Measurements from ENCODE around the gene GPR150. TPM values are rescaled to one million over a fixed set of nuclear protein-coding genes. Genes with fewer than 3 reads are reported as not detected.

GPR150 gene
- total RNA-seq, 3 donors from 2014 or later: 0.28 to 0.49 (median 0.41) TPM

GRCh38 chr5:95655575-95655974 is 35.7 kb downstream of the GPR150 start:
- ATAC-seq (no peak), DNase-seq (no peak)
- no peaks in the 10 kb centered on the region for H3K4me1 ChIP-seq (ENCODE audit: low read depth)
- H3K4me3 ChIP-seq: no peak overlapping the region
- no peaks in the 10 kb centered on the region for H3K9me3 ChIP-seq
- no peaks in the 10 kb centered on the region for H3K36me3 ChIP-seq (ENCODE audit: low read depth)
- TF ChIP-seq CTCF (IDR thresholded peaks at IDR 0.05): no peak
- intact Hi-C loops (cut with DNase I, micrococcal nuclease): no loop called here

- intact Hi-C loops (cut with DNase I, micrococcal nuclease): loop anchor here in 1 of 2 donors (10.0 kb wide), 1 partner anchor 75 kb away; the partner anchor contains the start of gene RHOBTB3
- no peak for TF ChIP-seq CTCF (IDR thresholded peaks at IDR 0.05)
- H3K36me3 ChIP-seq (ENCODE audit: low read depth): no peaks in the 10 kb centered on the region
- H3K4me3 ChIP-seq: no peak overlapping the region
- DNase-seq (no peak), ATAC-seq (no peak)
- no peaks in the 10 kb centered on the region for H3K9me3 ChIP-seq
- no peaks in the 10 kb centered on the region for H3K4me1 ChIP-seq (ENCODE audit: low read depth)
Observed at GRCh38 chr5:95660060-95660459, 40.2 kb downstream of the GPR150 start.

GRCh38 chr5:95662946-95663345 is 43.1 kb downstream of the GPR150 start:
- no peak for DNase-seq
- Histone ChIP-seq H3K4me1 (ENCODE audit: low read depth) (no peaks in the 10 kb centered on the region), H3K9me3 (no peaks in the 10 kb centered on the region), H3K4me3 (no peak overlapping the region), H3K36me3 (ENCODE audit: low read depth) (no peaks in the 10 kb centered on the region)
- no peak for TF ChIP-seq CTCF (IDR thresholded peaks at IDR 0.05)
- intact Hi-C loops (cut with DNase I, micrococcal nuclease): loop anchor here in 1 of 2 donors (10.0 kb wide), 1 partner anchor 72 kb away; the partner anchor contains the start of gene RHOBTB3
- ATAC-seq: no peak

- peak in 1 of 3 donors; percentile 76 for DNase-seq
- peak; percentile 48 for ATAC-seq
- no peak overlapping the region for H3K4me3 ChIP-seq
- no peaks in the 10 kb centered on the region for H3K9me3 ChIP-seq
- intact Hi-C loops (cut with DNase I, micrococcal nuclease): loop anchor here in 1 of 2 donors (10.0 kb wide), 1 partner anchor 71 kb away; the partner anchor contains the start of gene RHOBTB3
- no peaks in the 10 kb centered on the region for H3K36me3 ChIP-seq (ENCODE audit: low read depth)
- no peaks in the 10 kb centered on the region for H3K4me1 ChIP-seq (ENCODE audit: low read depth)
- peak; percentile 53 for TF ChIP-seq CTCF (IDR thresholded peaks at IDR 0.05)
Observed at GRCh38 chr5:95664204-95664786, 44.4 kb downstream of the GPR150 start.

- no peaks in the 10 kb centered on the region for H3K4me1 ChIP-seq (ENCODE audit: low read depth)
- H3K4me3 ChIP-seq: no peak overlapping the region
- DNase-seq (no peak), ATAC-seq (no peak)
- TF ChIP-seq CTCF (IDR thresholded peaks at IDR 0.05): no peak
- intact Hi-C loops (cut with DNase I, micrococcal nuclease): loop anchor here in 1 of 2 donors (10.0 kb wide), 1 partner anchor 68 kb away; the partner anchor contains the start of gene RHOBTB3
- H3K36me3 ChIP-seq (ENCODE audit: low read depth): no peaks in the 10 kb centered on the region
- H3K9me3 ChIP-seq: no peaks in the 10 kb centered on the region
Observed at GRCh38 chr5:95667061-95667618, 47.3 kb downstream of the GPR150 start.
